Liver (tissue), 9 donors: Measurements from ENCODE around the gene EXOC7. TPM values are rescaled to one million over a fixed set of nuclear protein-coding genes. Genes with fewer than 3 reads are reported as not detected.

Experiments used
- DNase-seq: peaks from one replicate; pipeline ENCODE4 v3.0.0-alpha.2; 2017; ENCODE audit warnings: low spot score
- H3K27ac ChIP-seq, 2 donors: one replicate each; pipeline ENCODE4 v1.7.0; 2013; ENCODE audit warnings: inconsistent platforms in 2 of 2, low read length in 2 of 2, control low read depth in 1 of 2, low read depth in 1 of 2, mild to moderate bottlenecking in 1 of 2
- H3K27me3 ChIP-seq, 4 donors: one replicate each; pipeline versions ENCODE4 v1.6.1 to v1.7.0; 2013; ENCODE audit warnings: low read length in 3 of 4, inconsistent platforms in 1 of 4, mild to moderate bottlenecking in 1 of 4, moderate library complexity in 1 of 4; ENCODE audit not compliant: control insufficient read depth in 4 of 4, insufficient read depth in 4 of 4
- H3K36me3 ChIP-seq, 4 donors: one replicate each; pipeline versions ENCODE4 v1.6.1 to v1.7.0; 2013; ENCODE audit warnings: low read length in 3 of 4, mild to moderate bottlenecking in 3 of 4, low read depth in 1 of 4, moderate library complexity in 1 of 4; ENCODE audit not compliant: control insufficient read depth in 4 of 4, insufficient read depth in 3 of 4
- H3K4me1 ChIP-seq, 4 donors: one replicate each; pipeline versions ENCODE4 v1.6.1 to v1.7.0; 2013; ENCODE audit warnings: low read length in 3 of 4, mild to moderate bottlenecking in 3 of 4, moderate library complexity in 1 of 4; ENCODE audit not compliant: control insufficient read depth in 4 of 4, insufficient read depth in 4 of 4
- H3K4me3 ChIP-seq, 3 donors: one replicate each; pipeline versions ENCODE4 v1.6.1 to v1.7.0; 2013; ENCODE audit warnings: low read length in 3 of 3, control low read depth in 1 of 3, low read depth in 1 of 3, mild to moderate bottlenecking in 1 of 3
- H3K9ac ChIP-seq, 2 donors: one replicate each; pipeline ENCODE4 v1.7.0; 2013; ENCODE audit warnings: low read length in 2 of 2, mild to moderate bottlenecking in 2 of 2, moderate library complexity in 2 of 2, control low read depth in 1 of 2, low read depth in 1 of 2
- H3K9me3 ChIP-seq, 4 donors: one replicate each; pipeline versions ENCODE4 v1.6.1 to v1.7.0; 2013; ENCODE audit warnings: low read length in 3 of 4; ENCODE audit not compliant: control insufficient read depth in 4 of 4
- CTCF ChIP-seq: fragments of 150-350 bp; IDR thresholded peaks from 2 replicates; pipeline ENCODE4 v1.5.1; 2017; ENCODE audit warnings: improper control_type of control experiment, low read depth, low read length; ENCODE audit not compliant: missing input control
- EGR1 ChIP-seq, 2 donors: IDR thresholded peaks; 2 replicates each; pipeline ENCODE4 v1.6.1; 2016 to 2018; ENCODE audit warnings: antibody characterized with exemption in 2 of 2, low read depth in 2 of 2
- FOXA1 ChIP-seq: IDR thresholded peaks from 2 replicates; pipeline ENCODE4 v1.6.1; 2016; ENCODE audit warnings: antibody characterized with exemption
- GABPA ChIP-seq, 2 donors: IDR thresholded peaks in 1 of 2; conservative IDR thresholded peaks in 1 of 2; 2 replicates each; pipeline ENCODE4 v1.6.1; 2016; ENCODE audit warnings: antibody characterized with exemption in 2 of 2, mild to moderate bottlenecking in 1 of 2, moderate library complexity in 1 of 2
- MAX ChIP-seq: IDR thresholded peaks from 2 replicates; pipeline ENCODE4 v1.6.1; 2016; ENCODE audit warnings: antibody characterized with exemption
- NR2F2 ChIP-seq: IDR thresholded peaks from 2 replicates; pipeline ENCODE4 v1.6.1; 2016; ENCODE audit warnings: antibody characterized with exemption
- REST ChIP-seq: IDR thresholded peaks from 2 replicates; pipeline ENCODE4 v1.6.1; 2016; ENCODE audit warnings: antibody characterized with exemption, mild to moderate bottlenecking
- RXRA ChIP-seq, 2 donors: IDR thresholded peaks; 2 replicates each; pipeline ENCODE4 v1.6.1; 2017 to 2018; ENCODE audit warnings: antibody characterized with exemption in 2 of 2, mild to moderate bottlenecking in 1 of 2
- SP1 ChIP-seq: IDR thresholded peaks from 2 replicates; pipeline ENCODE4 v1.6.1; 2018; ENCODE audit warnings: antibody characterized with exemption, mild to moderate bottlenecking
- TAF1 ChIP-seq: conservative IDR thresholded peaks from 2 replicates; pipeline ENCODE4 v1.6.1; 2016; ENCODE audit warnings: antibody characterized with exemption, mild to moderate bottlenecking
- YY1 ChIP-seq: IDR thresholded peaks from 2 replicates; pipeline ENCODE4 v1.6.1; 2016; ENCODE audit warnings: antibody characterized with exemption, mild to moderate bottlenecking
- WGBS: extraction: QIAGEN DNeasy Blood & Tissue Kit; methylation state at CpG from one replicate; pipeline ENCODE4 v1.1.7; 2013; 5-methylcytosine and 5-hydroxymethylcytosine counted together
- polyA plus RNA-seq, 2 donors: library from polyadenylated mRNA; stranded (reverse) in 1 of 2; unstranded in 1 of 2; fragments of 200-250 nt in 1 of 2; fragments of >200 nt in 1 of 2; fragmentation: Nextera tagmentation in 1 of 2; extraction: Ambion mirVana in 1 of 2; gene quantifications; one replicate each; pipeline versions ENCODE4 v1.2.1 to v1.2.3, GENCODE V29; 2013 to 2015
- total RNA-seq, 2 donors: library from RNA; depleted of rRNA; stranded (reverse); fragments of >200 nt; gene quantifications; one replicate each; pipeline ENCODE4 v1.2.3, GENCODE V29; 2014
- donor health status: healthy.
- donor health status: healthy.
- donor health status: healthy.
- donor health status: healthy.
- donor health status: healthy.

Gene EXOC7
- total and polyA plus RNA-seq, 4 donors, result 28.0 to 64.8 (median 38.2) TPM

GRCh38 chr17:76087531-76087930 is 16.1 kb downstream of the EXOC7 start:
- WGBS, result 88% methylated on average over 11 of the region's 11 CpGs
- Histone ChIP-seq H3K9me3 (no peaks in the 10 kb centered on the region), H3K27me3 (no peaks in the 10 kb centered on the region), H3K27ac (no peak overlapping the region), H3K4me1 (no peaks in the 10 kb centered on the region), H3K9ac (no peak overlapping the region), H3K36me3 (peaks cover 17 to 71% (median 43%) of the 10 kb centered on the region in 4 donors), H3K4me3 (no peak overlapping the region)
- TF ChIP-seq FOXA1 (no peak), MAX (no peak), SP1 (no peak)
- DNase-seq, result no peak

GRCh38 chr17:76086384-76086783 is 17.2 kb downstream of the EXOC7 start:
- H3K27ac ChIP-seq, result no peak overlapping the region
- no peaks in the 10 kb centered on the region for H3K9me3 ChIP-seq
- no peak for TF ChIP-seq CTCF
- TF ChIP-seq NR2F2, result no peak
- TF ChIP-seq RXRA (IDR thresholded peaks at IDR 0.05), result no peak
- no peak for TF ChIP-seq TAF1
- no peak for TF ChIP-seq REST
- TF ChIP-seq EGR1 (IDR thresholded peaks at IDR 0.05; ENCODE audit: low read depth in 2 of 2), result no peak
- TF ChIP-seq GABPA (IDR thresholded peaks at IDR 0.05 in 1 of 2, conservative IDR thresholded peaks at IDR 0.05 in 1 of 2), result no peak
- no peaks in the 10 kb centered on the region for H3K27me3 ChIP-seq
- no peaks in the 10 kb centered on the region for H3K4me1 ChIP-seq
- H3K9ac ChIP-seq, result no peak overlapping the region
- H3K36me3 ChIP-seq, result peaks cover 17 to 69% (median 42%) of the 10 kb centered on the region in 4 donors
- DNase-seq, result no peak
- H3K4me3 ChIP-seq, result no peak overlapping the region
- 97% methylated on average over 9 of the region's 9 CpGs for WGBS

GRCh38 chr17:76085731-76086366 is 17.7 kb downstream of the EXOC7 start:
- Histone ChIP-seq H3K27ac (no peak overlapping the region), H3K4me1 (no peaks in the 10 kb centered on the region), H3K9me3 (no peaks in the 10 kb centered on the region), H3K27me3 (no peaks in the 10 kb centered on the region), H3K9ac (no peak overlapping the region), H3K4me3 (no peak overlapping the region), H3K36me3 (peaks cover 17 to 68% (median 42%) of the 10 kb centered on the region in 4 donors)
- no peak for DNase-seq
- 93% methylated on average over 13 of the region's 13 CpGs for WGBS
- TF ChIP-seq REST (no peak), YY1 (no peak), TAF1 (no peak)
